Measurements from ENCODE around the gene FAM98B. TPM values are rescaled to one million over a fixed set of nuclear protein-coding genes. Genes with fewer than 3 reads are reported as not detected.
A peak's percentile ranks its signal among the peaks of the same experiment; 100 is the strongest.

Gene FAM98B
- total and polyA plus RNA-seq, 9 of the 15 experiments (the other 6 are each of a cell fraction or from before 2014, with no cell fraction given), result 3.1 to 42.0 (median 9.4) TPM

DNA sequence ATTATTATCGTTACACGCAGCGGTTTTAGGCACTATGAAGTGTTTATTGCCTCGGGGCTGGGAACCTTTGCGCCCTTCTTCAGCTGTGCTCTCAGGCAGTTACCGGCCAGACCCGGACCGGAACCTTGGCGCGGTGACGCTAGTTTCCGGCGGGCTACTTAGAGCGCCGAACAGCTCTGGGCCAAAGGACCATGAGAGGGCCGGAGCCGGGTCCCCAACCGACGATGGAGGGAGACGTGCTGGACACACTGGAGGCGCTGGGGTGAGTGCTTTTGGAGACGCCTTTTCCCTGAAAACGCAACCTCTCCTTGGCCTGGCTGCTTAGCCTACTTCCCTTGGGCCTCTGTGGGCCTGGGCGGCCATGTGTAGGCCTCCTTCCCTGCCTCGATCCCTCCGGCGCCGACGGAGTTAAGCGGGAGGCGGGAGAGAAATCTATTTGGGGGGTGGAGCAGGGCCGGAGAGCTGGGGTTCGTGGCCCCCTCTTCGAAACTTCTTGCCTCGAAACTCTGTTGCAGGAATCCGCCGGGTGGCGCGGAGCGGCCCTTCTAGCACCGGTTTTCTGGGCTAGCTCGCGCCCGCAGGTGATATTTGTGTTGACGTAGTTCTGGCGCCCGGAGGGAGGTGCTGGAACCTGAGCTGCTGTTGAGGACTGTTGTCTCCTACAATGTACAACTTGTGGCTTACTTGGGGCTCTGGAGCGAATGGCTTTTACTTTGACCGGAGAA lies at the start of gene FAM98B (continued):
- no peak for TF ChIP-seq NCOA6 (IDR thresholded peaks at IDR 0.05)
- TF ChIP-seq, protein P1, sequence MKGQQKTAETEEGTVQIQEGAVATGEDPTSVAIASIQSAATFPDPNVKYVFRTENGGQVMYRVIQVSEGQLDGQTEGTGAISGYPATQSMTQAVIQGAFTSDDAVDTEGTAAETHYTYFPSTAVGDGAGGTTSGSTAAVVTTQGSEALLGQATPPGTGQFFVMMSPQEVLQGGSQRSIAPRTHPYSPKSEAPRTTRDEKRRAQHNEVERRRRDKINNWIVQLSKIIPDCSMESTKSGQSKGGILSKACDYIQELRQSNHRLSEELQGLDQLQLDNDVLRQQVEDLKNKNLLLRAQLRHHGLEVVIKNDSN (CRISPR knock-in tag; IDR thresholded peaks at IDR 0.05), result no peak
- no peak; the same call in 1 of the 2 replicates for TF ChIP-seq GATAD2A (IDR thresholded peaks at IDR 0.05)
- peak; percentile 24 for TF ChIP-seq ASH1L (IDR thresholded peaks at IDR 0.05; ENCODE audit: borderline replicate concordance, low read depth, partially characterized antibody)
- TF ChIP-seq TSC22D4 (tag; IDR thresholded peaks at IDR 0.05), result no peak
- TF ChIP-seq, protein P2, sequence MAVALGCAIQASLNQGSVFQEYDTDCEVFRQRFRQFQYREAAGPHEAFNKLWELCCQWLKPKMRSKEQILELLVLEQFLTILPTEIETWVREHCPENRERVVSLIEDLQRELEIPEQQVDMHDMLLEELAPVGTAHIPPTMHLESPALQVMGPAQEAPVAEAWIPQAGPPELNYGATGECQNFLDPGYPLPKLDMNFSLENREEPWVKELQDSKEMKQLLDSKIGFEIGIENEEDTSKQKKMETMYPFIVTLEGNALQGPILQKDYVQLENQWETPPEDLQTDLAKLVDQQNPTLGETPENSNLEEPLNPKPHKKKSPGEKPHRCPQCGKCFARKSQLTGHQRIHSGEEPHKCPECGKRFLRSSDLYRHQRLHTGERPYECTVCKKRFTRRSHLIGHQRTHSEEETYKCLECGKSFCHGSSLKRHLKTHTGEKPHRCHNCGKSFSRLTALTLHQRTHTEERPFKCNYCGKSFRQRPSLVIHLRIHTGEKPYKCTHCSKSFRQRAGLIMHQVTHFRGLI (CRISPR knock-in tag; IDR thresholded peaks at IDR 0.05), result 0 out of 2 replicates have a peak, but pooled peaks have one; percentile 41
- TF ChIP-seq, protein P3, sequence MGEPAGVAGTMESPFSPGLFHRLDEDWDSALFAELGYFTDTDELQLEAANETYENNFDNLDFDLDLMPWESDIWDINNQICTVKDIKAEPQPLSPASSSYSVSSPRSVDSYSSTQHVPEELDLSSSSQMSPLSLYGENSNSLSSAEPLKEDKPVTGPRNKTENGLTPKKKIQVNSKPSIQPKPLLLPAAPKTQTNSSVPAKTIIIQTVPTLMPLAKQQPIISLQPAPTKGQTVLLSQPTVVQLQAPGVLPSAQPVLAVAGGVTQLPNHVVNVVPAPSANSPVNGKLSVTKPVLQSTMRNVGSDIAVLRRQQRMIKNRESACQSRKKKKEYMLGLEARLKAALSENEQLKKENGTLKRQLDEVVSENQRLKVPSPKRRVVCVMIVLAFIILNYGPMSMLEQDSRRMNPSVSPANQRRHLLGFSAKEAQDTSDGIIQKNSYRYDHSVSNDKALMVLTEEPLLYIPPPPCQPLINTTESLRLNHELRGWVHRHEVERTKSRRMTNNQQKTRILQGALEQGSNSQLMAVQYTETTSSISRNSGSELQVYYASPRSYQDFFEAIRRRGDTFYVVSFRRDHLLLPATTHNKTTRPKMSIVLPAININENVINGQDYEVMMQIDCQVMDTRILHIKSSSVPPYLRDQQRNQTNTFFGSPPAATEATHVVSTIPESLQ (CRISPR knock-in tag; IDR thresholded peaks at IDR 0.05), result no peak
- TF ChIP-seq ILK (tag; IDR thresholded peaks at IDR 0.05; ENCODE audit: borderline replicate concordance, low read depth), result no peak
- peak; percentile 90 for TF ChIP-seq SIN3B (IDR thresholded peaks at IDR 0.05; ENCODE audit: low read depth)
- TF ChIP-seq BRCA1 (IDR thresholded peaks at IDR 0.05), result no peak
- TF ChIP-seq BRCA1 (CRISPR knock-in tag; IDR thresholded peaks at IDR 0.05), result no peak
- TF ChIP-seq, protein P4, sequence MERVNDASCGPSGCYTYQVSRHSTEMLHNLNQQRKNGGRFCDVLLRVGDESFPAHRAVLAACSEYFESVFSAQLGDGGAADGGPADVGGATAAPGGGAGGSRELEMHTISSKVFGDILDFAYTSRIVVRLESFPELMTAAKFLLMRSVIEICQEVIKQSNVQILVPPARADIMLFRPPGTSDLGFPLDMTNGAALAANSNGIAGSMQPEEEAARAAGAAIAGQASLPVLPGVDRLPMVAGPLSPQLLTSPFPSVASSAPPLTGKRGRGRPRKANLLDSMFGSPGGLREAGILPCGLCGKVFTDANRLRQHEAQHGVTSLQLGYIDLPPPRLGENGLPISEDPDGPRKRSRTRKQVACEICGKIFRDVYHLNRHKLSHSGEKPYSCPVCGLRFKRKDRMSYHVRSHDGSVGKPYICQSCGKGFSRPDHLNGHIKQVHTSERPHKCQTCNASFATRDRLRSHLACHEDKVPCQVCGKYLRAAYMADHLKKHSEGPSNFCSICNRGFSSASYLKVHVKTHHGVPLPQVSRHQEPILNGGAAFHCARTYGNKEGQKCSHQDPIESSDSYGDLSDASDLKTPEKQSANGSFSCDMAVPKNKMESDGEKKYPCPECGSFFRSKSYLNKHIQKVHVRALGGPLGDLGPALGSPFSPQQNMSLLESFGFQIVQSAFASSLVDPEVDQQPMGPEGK (CRISPR knock-in tag; IDR thresholded peaks at IDR 0.05; ENCODE audit: borderline replicate concordance), result no peak
- TF ChIP-seq, protein P5, sequence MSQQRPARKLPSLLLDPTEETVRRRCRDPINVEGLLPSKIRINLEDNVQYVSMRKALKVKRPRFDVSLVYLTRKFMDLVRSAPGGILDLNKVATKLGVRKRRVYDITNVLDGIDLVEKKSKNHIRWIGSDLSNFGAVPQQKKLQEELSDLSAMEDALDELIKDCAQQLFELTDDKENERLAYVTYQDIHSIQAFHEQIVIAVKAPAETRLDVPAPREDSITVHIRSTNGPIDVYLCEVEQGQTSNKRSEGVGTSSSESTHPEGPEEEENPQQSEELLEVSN (IDR thresholded peaks at IDR 0.05; ENCODE audit: borderline replicate concordance in 1 of 2, extremely low read depth in 1 of 2, insufficient read depth in 1 of 2, insufficient read length in 1 of 2, low read depth in 1 of 2, low read length in 1 of 2, poor library complexity in 1 of 2, severe bottlenecking in 1 of 2), result peak; percentile 58 to 84
- peak in 1 of 2 experiments; percentile 80; a peak in 1 of 4 replicates for TF ChIP-seq KDM4B (IDR thresholded peaks at IDR 0.05; ENCODE audit: borderline replicate concordance in 2 of 2, low read depth in 1 of 2)
